GM23338 (cell line): ENCODE results near the gene ANKH.

Source experiments
- CTCF ChIP-seq, 2 experiments: fragments of 200-600 bp in 1 of 2; sonication (generic) in 1 of 2; conservative IDR thresholded peaks; 2 replicates each; pipeline versions ENCODE4 v1.5.1 to v1.6.1; 2016 to 2017; ENCODE audit warnings: antibody characterized with exemption in 2 of 2, low read depth in 2 of 2, mild to moderate bottlenecking in 2 of 2, moderate library complexity in 1 of 2
- POLR2AphosphoS5 ChIP-seq: IDR thresholded peaks from 2 replicates; pipeline ENCODE4 v1.6.1; 2016; ENCODE audit warnings: antibody characterized with exemption, low read depth
- STAT1 ChIP-seq: IDR thresholded peaks from one replicate; pipeline ENCODE4 v1.6.1; 2016; ENCODE audit warnings: antibody characterized with exemption; ENCODE audit not compliant: unreplicated experiment
- TF ChIP-seq, protein P1 (sequence below): fragments of 250-450 bp; sonication (Bioruptor Pico); IDR thresholded peaks from 2 replicates; pipeline ENCODE4 v1.5.0; 2020; ENCODE audit warnings: mild to moderate bottlenecking, moderate library complexity

GRCh38 chr5:14915291-14915952 is 43.8 kb upstream of the ANKH start:
- TF ChIP-seq CTCF (conservative IDR thresholded peaks at IDR 0.05; ENCODE audit: low read depth in 2 of 2): no peak
- no peak for TF ChIP-seq STAT1
- no peak for TF ChIP-seq POLR2AphosphoS5
- TF ChIP-seq, protein P1, sequence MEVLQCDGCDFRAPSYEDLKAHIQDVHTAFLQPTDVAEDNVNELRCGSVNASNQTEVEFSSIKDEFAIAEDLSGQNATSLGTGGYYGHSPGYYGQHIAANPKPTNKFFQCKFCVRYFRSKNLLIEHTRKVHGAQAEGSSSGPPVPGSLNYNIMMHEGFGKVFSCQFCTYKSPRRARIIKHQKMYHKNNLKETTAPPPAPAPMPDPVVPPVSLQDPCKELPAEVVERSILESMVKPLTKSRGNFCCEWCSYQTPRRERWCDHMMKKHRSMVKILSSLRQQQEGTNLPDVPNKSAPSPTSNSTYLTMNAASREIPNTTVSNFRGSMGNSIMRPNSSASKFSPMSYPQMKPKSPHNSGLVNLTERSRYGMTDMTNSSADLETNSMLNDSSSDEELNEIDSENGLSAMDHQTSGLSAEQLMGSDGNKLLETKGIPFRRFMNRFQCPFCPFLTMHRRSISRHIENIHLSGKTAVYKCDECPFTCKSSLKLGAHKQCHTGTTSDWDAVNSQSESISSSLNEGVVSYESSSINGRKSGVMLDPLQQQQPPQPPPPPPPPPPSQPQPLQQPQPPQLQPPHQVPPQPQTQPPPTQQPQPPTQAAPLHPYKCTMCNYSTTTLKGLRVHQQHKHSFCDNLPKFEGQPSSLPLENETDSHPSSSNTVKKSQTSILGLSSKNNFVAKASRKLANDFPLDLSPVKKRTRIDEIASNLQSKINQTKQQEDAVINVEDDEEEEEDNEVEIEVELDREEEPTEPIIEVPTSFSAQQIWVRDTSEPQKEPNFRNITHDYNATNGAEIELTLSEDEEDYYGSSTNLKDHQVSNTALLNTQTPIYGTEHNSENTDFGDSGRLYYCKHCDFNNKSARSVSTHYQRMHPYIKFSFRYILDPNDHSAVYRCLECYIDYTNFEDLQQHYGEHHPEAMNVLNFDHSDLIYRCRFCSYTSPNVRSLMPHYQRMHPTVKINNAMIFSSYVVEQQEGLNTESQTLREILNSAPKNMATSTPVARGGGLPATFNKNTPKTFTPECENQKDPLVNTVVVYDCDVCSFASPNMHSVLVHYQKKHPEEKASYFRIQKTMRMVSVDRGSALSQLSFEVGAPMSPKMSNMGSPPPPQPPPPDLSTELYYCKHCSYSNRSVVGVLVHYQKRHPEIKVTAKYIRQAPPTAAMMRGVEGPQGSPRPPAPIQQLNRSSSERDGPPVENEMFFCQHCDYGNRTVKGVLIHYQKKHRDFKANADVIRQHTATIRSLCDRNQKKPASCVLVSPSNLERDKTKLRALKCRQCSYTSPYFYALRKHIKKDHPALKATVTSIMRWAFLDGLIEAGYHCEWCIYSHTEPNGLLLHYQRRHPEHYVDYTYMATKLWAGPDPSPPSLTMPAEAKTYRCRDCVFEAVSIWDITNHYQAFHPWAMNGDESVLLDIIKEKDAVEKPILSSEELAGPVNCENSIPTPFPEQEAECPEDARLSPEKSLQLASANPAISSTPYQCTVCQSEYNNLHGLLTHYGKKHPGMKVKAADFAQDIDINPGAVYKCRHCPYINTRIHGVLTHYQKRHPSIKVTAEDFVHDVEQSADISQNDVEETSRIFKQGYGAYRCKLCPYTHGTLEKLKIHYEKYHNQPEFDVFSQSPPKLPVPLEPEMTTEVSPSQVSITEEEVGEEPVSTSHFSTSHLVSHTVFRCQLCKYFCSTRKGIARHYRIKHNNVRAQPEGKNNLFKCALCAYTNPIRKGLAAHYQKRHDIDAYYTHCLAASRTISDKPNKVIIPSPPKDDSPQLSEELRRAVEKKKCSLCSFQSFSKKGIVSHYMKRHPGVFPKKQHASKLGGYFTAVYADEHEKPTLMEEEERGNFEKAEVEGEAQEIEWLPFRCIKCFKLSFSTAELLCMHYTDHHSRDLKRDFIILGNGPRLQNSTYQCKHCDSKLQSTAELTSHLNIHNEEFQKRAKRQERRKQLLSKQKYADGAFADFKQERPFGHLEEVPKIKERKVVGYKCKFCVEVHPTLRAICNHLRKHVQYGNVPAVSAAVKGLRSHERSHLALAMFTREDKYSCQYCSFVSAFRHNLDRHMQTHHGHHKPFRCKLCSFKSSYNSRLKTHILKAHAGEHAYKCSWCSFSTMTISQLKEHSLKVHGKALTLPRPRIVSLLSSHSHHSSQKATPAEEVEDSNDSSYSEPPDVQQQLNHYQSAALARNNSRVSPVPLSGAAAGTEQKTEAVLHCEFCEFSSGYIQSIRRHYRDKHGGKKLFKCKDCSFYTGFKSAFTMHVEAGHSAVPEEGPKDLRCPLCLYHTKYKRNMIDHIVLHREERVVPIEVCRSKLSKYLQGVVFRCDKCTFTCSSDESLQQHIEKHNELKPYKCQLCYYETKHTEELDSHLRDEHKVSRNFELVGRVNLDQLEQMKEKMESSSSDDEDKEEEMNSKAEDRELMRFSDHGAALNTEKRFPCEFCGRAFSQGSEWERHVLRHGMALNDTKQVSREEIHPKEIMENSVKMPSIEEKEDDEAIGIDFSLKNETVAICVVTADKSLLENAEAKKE: no peak
